Testis (tissue), 3 donors: Measurements from ENCODE around the gene SLC6A7. TPM values are rescaled to one million over a fixed set of nuclear protein-coding genes. Genes with fewer than 3 reads are reported as not detected.

Experiments
- DNase-seq: peaks from one replicate; pipeline ENCODE4 v3.0.0-alpha.2; 2019
- H3K27ac ChIP-seq, 2 donors: fragments of 200-600 bp; sonication (generic); one replicate each; pipeline ENCODE4 v1.5.1; 2019
- H3K27me3 ChIP-seq: fragments of 200-600 bp; sonication (generic); one replicate; pipeline ENCODE4 v1.5.1; 2019
- H3K36me3 ChIP-seq: fragments of 200-600 bp; sonication (generic); one replicate; pipeline ENCODE4 v1.5.1; 2017; ENCODE audit warnings: low read depth; ENCODE audit errors: missing control alignments
- H3K4me1 ChIP-seq: fragments of 200-600 bp; sonication (generic); one replicate; pipeline ENCODE4 v1.5.1; 2019
- H3K4me3 ChIP-seq, 2 donors: fragments of 200-600 bp; sonication (generic); one replicate each; pipeline ENCODE4 v1.5.1; 2017 to 2019
- H3K9me3 ChIP-seq: fragments of 200-600 bp; sonication (generic); one replicate; pipeline ENCODE4 v1.5.1; 2017
- POLR2A ChIP-seq: fragments of 450-650 bp; IDR thresholded peaks from one replicate; pipeline ENCODE4 v1.6.1; 2017; ENCODE audit warnings: antibody characterized with exemption, mild to moderate bottlenecking, moderate library complexity
- WGBS, 2 donors: methylation state at CpG; one replicate each; pipeline ENCODE4 v1.1.5; 2018; 5-methylcytosine and 5-hydroxymethylcytosine counted together
- intact Hi-C: fragments of 100-400 bp; cut with DNase I; formaldehyde crosslinking; loops from one replicate; pipeline ENCODE4 v1.15.1; 2023; ENCODE audit warnings: low total_unique reads
- polyA plus RNA-seq: library from polyadenylated mRNA; stranded (reverse); fragments of 350-450 nt; fragmentation: Illumina TruSeq; extraction: RNeasy Lipid Tissue Mini Kit (QIAGEN cat#74804); gene quantifications from one replicate; pipeline ENCODE4 v1.2.3, GENCODE V29; 2014; ENCODE audit warnings: low read depth, low replicate concordance; ENCODE audit not compliant: insufficient read depth
- total RNA-seq, 2 donors: library from RNA; depleted of rRNA; stranded (reverse); fragments of >200 nt; gene quantifications; one replicate each; pipeline ENCODE4 v1.2.3, GENCODE V29; 2016
- TF ChIP-seq, protein P1 (sequence below), 3 experiments: fragments of 450-650 bp in 2 of 3; fragments of 200-600 bp in 1 of 3; sonication (generic) in 1 of 3; IDR thresholded peaks; one replicate each; pipeline ENCODE4 v1.5.1; 2016 to 2019; ENCODE audit warnings: antibody characterized with exemption in 3 of 3, mild to moderate bottlenecking in 2 of 3, moderate library complexity in 1 of 3

The SLC6A7 gene
- total and polyA plus RNA-seq, 3 donors from 2014 or later, result 0.12 TPM; not detected in 2

DNA sequence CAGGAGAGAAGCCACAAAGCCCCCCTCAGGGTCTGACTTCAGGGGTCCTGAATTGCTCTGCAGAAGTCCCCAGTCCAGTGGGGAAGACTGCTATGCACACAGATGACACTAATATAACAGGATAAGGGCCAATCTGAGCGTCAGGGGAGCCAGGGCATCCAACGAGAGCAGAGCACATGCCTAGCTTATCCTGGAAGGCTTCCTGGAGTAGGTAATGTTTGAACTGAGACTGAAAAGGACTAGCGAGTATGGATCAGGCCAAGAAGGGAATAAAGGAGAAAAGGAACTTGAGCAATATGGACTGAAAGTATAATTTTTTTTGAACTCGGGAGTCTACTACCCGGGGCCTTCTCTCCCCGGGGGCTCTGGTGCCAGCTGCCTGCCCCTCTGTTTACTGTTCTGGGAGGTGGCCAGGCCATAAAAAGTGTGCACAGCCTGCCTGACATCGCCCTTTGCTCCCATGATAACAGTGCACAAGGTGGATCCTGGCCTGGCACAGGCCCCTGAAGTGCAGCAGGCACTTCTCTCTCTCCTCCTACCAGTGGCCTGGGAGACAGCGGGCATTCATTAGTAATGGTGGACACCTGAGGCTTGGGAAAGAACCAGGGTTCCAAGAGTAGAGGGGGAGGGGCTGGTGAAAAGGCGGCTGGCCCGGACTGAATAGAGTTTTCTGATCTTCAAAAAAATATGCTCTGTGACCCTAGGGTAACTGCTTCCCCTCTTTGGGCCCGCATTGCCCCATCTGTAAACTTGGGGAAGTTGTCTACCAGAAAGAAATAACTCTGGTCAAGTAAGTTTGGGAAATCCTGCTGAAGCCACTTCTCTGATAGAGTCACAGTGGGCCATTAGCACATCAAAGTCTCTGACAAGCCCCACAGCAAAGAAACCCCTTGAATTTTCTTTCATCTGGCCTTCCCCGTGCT is 4.6 kb upstream of the SLC6A7 start:
- Histone ChIP-seq H3K9me3 (no peaks in the 10 kb centered on the region), H3K27me3 (no peaks in the 10 kb centered on the region), H3K36me3 (no peaks in the 10 kb centered on the region), H3K27ac (no peak overlapping the region), H3K4me1 (peaks cover 21% of the 10 kb centered on the region), H3K4me3 (no peak overlapping the region)
- no peak for DNase-seq
- no peak for TF ChIP-seq POLR2A
- TF ChIP-seq, protein P1, sequence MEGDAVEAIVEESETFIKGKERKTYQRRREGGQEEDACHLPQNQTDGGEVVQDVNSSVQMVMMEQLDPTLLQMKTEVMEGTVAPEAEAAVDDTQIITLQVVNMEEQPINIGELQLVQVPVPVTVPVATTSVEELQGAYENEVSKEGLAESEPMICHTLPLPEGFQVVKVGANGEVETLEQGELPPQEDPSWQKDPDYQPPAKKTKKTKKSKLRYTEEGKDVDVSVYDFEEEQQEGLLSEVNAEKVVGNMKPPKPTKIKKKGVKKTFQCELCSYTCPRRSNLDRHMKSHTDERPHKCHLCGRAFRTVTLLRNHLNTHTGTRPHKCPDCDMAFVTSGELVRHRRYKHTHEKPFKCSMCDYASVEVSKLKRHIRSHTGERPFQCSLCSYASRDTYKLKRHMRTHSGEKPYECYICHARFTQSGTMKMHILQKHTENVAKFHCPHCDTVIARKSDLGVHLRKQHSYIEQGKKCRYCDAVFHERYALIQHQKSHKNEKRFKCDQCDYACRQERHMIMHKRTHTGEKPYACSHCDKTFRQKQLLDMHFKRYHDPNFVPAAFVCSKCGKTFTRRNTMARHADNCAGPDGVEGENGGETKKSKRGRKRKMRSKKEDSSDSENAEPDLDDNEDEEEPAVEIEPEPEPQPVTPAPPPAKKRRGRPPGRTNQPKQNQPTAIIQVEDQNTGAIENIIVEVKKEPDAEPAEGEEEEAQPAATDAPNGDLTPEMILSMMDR (IDR thresholded peaks at IDR 0.05), result no peak
- 85 to 91% methylated on average over 12 of the region's 12 CpGs for WGBS, 2 donors
- intact Hi-C loops, result no loop called here

DNA sequence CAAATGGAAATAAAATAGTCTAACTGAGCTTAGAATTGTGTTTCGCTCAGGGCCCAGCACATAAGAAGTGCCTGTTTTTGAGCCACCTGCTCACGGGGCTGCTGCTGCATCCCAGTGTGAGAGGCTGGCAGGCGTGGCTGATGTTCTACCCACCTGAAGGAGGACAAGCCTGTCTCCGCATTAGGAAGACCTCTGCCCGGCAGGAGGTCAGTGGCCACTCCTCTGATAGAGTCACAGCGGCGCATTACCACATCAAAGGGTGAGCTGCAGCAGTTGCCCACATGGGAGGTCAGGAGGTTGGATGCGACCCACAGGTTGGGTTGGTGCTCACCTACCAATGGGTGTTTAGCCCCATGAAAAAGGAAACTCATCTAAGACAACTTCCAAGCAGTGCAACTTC is 3.7 kb upstream of the SLC6A7 start:
- DNase-seq, result no peak
- 97 to 98% methylated on average over 6 to 8 of the region's 8 CpGs for WGBS, 2 donors
- H3K27me3 ChIP-seq, result no peaks in the 10 kb centered on the region
- peaks cover 14% of the 10 kb centered on the region for H3K4me1 ChIP-seq
- TF ChIP-seq POLR2A, result no peak
- TF ChIP-seq, protein P1 (IDR thresholded peaks at IDR 0.05), result no peak
- no peaks in the 10 kb centered on the region for H3K36me3 ChIP-seq
- H3K4me3 ChIP-seq, result no peak overlapping the region
- H3K27ac ChIP-seq, result no peak overlapping the region
- intact Hi-C loops, result no loop called here
- no peaks in the 10 kb centered on the region for H3K9me3 ChIP-seq

DNA sequence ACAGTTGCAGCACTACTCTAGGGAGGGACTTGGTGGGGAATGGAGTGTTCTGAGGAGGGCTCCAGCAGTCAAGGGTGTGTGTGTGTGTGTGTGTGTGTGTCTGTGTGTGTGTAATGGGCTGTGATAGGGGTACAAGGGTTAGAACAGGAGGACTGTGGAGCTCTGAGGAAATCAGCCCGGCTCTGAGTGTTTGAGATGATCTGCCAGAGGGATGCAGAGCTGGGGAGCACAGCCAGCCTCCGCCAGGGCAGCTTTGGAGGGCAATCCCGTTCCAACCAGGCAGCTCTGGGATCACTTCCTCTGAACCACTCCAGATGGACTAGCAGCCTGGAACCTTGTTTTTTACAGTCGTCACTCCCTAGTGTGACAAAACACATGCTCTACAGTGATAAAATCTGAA is 3.0 kb upstream of the SLC6A7 start:
- H3K9me3 ChIP-seq, result no peaks in the 10 kb centered on the region
- H3K27me3 ChIP-seq, result no peaks in the 10 kb centered on the region
- TF ChIP-seq POLR2A, result no peak
- TF ChIP-seq, protein P1 (IDR thresholded peaks at IDR 0.05), result no peak
- no peaks in the 10 kb centered on the region for H3K36me3 ChIP-seq
- no peak overlapping the region for H3K4me3 ChIP-seq
- WGBS, 2 donors, result 70 to 78% methylated on average over 4 of the region's 4 CpGs
- intact Hi-C loops, result no loop called here
- H3K4me1 ChIP-seq, result peaks cover 6% of the 10 kb centered on the region
- H3K27ac ChIP-seq, result no peak overlapping the region
- no peak for DNase-seq

DNA sequence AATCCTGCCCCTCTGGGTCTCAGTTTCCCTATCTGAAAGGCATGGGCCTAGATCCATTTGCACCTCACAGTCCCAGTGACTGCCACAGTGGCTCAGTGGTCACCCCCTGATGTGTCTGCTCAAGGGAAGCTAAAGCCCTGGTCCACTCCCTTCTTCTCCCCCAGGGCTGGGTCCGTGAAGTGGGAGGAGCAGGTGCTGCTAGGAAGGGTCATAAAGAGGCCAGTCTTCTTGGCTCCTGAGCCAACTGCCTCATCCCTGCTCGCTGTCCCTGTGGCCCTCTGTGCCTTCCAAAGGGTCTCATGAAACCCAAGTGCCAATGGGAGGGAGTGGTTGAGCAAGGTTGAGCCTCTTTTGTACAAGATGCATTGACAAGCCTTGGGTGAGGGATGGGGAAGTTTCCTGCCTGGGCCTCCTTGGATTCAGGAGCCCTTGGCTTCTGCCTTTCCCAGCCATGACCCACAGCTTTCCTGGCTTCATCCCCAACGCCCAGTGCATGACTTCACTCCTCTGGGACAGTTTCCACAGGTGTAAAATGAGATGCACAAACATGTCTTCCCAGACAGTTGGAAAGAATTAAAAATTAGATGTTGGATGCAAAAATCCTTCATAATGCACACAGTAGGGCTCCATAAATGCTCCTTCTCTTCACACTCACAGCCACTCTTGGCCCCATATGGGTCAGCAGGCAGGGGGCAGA is 1.6 kb upstream of the SLC6A7 start:
- TF ChIP-seq, protein P1 (IDR thresholded peaks at IDR 0.05), result no peak
- TF ChIP-seq POLR2A, result no peak
- Histone ChIP-seq H3K36me3 (no peaks in the 10 kb centered on the region), H3K4me3 (no peak overlapping the region), H3K27me3 (no peaks in the 10 kb centered on the region), H3K4me1 (no peaks in the 10 kb centered on the region), H3K9me3 (no peaks in the 10 kb centered on the region), H3K27ac (no peak overlapping the region)
- 65 to 81% methylated on average over 3 of the region's 3 CpGs for WGBS, 2 donors
- DNase-seq, result no peak
- intact Hi-C loops, result no loop called here
